Measurements from ENCODE around the gene MIER1.

Gene MIER1

GRCh38 chr1:66937529-66938234 lies 12.9 kb downstream of the MIER1 start:
- Histone ChIP-seq H3K4me1 (ENCODE audit: control insufficient read depth, insufficient read depth, low read length) (peaks cover 27% of the 10 kb centered on the region), H3K4me3 (ENCODE audit: low read depth, low read length) (no peak overlapping the region), H3K9ac (ENCODE audit: low read depth, low read length) (no peak overlapping the region), H3K27me3 (ENCODE audit: control insufficient read depth, insufficient read depth, low read length) (no peaks in the 10 kb centered on the region), H3K36me3 (ENCODE audit: control insufficient read depth, insufficient read depth, low read length) (no peaks in the 10 kb centered on the region), H3K9me3 (ENCODE audit: control insufficient read depth, insufficient read depth, low read length) (no peaks in the 10 kb centered on the region), H3K27ac (ENCODE audit: low read depth, low read length) (no peak overlapping the region)

DNA sequence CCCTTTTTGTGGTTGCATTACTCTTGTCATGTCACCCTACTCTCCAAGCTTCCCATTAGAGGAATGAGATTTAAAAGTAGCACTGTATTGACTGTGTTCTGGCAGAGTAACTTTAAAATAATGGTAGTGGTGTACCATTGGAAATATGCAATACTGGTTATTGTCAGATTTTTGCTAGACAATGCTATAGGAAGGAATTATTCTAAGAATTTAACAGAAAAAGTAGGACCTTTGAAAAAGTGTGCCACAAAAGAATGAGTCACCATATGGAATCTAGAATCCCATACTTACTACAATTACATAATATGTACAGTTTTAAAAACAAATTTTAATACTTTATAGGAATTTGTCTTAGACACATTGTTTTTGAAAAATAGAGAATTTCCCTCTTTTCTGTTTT lies 13.8 kb downstream of the MIER1 start:
- peaks cover 18% of the 10 kb centered on the region for H3K4me1 ChIP-seq (ENCODE audit: control insufficient read depth, insufficient read depth, low read length)

DNA sequence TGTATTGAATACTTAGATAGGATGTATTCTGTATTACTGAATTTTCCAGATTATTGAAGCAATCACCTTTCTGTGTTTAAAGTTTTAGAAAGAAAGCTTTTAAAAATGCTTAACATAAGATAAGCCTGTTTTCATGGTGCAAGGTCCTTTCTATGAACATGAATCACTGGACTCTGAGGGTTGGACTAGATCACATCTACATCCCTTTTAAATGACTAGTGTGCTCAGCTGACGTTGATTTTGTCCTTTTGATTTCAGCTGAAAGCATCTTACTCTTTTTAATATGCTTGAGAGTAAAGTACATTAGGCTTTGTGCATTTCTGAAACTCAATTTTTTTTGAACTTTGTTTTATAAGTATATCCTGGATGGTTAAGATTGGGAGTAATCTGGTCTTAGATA lies 16.2 kb downstream of the MIER1 start:
- Histone ChIP-seq H3K4me3 (ENCODE audit: low read depth, low read length) (no peak overlapping the region), H3K27ac (ENCODE audit: low read depth, low read length) (no peak overlapping the region), H3K9me3 (ENCODE audit: control insufficient read depth, insufficient read depth, low read length) (no peaks in the 10 kb centered on the region), H3K4me1 (ENCODE audit: control insufficient read depth, insufficient read depth, low read length) (peaks cover 9% of the 10 kb centered on the region), H3K27me3 (ENCODE audit: control insufficient read depth, insufficient read depth, low read length) (no peaks in the 10 kb centered on the region), H3K9ac (ENCODE audit: low read depth, low read length) (no peak overlapping the region), H3K36me3 (ENCODE audit: control insufficient read depth, insufficient read depth, low read length) (peaks cover 6% of the 10 kb centered on the region)

More for the DNA sequence above, 13.8 kb downstream of the MIER1 start:
- Histone ChIP-seq H3K9ac (ENCODE audit: low read depth, low read length) (no peak overlapping the region), H3K27ac (ENCODE audit: low read depth, low read length) (no peak overlapping the region), H3K36me3 (ENCODE audit: control insufficient read depth, insufficient read depth, low read length) (peaks cover 2% of the 10 kb centered on the region; the same call in 1 of the 2 replicates), H3K9me3 (ENCODE audit: control insufficient read depth, insufficient read depth, low read length) (no peaks in the 10 kb centered on the region), H3K27me3 (ENCODE audit: control insufficient read depth, insufficient read depth, low read length) (no peaks in the 10 kb centered on the region), H3K4me3 (ENCODE audit: low read depth, low read length) (no peak overlapping the region)

DNA sequence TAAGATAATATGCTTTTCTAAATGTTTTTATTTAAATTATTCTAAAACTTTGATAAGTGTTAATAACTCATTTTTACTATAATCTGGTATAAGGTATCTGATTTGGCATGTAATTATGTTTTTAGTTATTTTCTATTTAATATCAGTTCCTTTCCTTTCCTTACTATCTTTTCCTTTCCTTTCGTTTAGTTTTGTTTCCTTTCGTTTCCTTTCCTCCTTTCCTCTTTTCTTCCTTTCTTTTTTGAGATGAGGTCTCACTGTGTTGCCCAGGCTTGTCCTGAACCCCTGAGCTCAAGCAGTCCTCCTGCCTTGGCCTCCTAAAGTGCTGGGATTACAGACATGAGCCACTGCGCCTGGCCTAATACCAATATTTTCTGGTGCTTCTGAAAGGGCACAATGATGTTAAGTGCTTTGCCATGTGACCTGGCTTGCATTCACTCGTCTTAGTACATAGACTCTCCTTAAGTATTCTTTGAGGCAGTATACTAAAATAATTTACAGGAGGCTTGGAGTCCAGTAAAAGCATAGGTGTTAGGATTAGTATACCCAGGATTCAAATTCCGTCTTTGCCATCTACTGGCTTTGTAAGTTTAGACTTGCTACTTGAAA lies 18.7 kb downstream of the MIER1 start:
- no peak overlapping the region for H3K9ac ChIP-seq (ENCODE audit: low read depth, low read length)
- H3K4me1 ChIP-seq (ENCODE audit: control insufficient read depth, insufficient read depth, low read length), result peaks cover 8% of the 10 kb centered on the region
- no peaks in the 10 kb centered on the region for H3K27me3 ChIP-seq (ENCODE audit: control insufficient read depth, insufficient read depth, low read length)
- no peak overlapping the region for H3K4me3 ChIP-seq (ENCODE audit: low read depth, low read length)
- H3K36me3 ChIP-seq (ENCODE audit: control insufficient read depth, insufficient read depth, low read length), result peaks cover 31% of the 10 kb centered on the region
- no peaks in the 10 kb centered on the region for H3K9me3 ChIP-seq (ENCODE audit: control insufficient read depth, insufficient read depth, low read length)
- H3K27ac ChIP-seq (ENCODE audit: low read depth, low read length), result no peak overlapping the region

GRCh38 chr1:66944330-66945274 lies 19.8 kb downstream of the MIER1 start:
- peaks cover 7% of the 10 kb centered on the region for H3K4me1 ChIP-seq (ENCODE audit: control insufficient read depth, insufficient read depth, low read length)
- H3K9ac ChIP-seq (ENCODE audit: low read depth, low read length), result no peak overlapping the region
- H3K36me3 ChIP-seq (ENCODE audit: control insufficient read depth, insufficient read depth, low read length), result peaks cover 43% of the 10 kb centered on the region
- no peaks in the 10 kb centered on the region for H3K9me3 ChIP-seq (ENCODE audit: control insufficient read depth, insufficient read depth, low read length)
- no peak overlapping the region for H3K4me3 ChIP-seq (ENCODE audit: low read depth, low read length)
- no peak overlapping the region for H3K27ac ChIP-seq (ENCODE audit: low read depth, low read length)
- H3K27me3 ChIP-seq (ENCODE audit: control insufficient read depth, insufficient read depth, low read length), result no peaks in the 10 kb centered on the region

DNA sequence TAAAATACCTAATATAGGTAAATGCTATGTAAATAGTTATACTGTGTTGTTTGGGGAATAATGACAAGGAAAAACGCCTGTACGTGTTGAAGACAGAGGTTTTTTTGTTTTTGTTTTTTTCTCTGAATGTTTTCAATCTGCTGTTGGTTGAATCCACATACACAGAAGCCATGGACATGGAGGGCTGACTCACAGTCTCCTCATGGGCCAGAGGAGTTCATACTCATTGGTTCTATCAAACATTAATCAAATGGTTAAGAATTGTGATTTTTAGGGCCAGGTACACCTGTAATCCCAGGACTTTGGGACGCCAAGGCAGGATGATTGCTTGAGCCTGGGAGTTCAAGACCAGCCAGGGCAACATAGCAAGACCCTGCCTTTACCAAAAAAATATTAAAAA lies 20.5 kb downstream of the MIER1 start:
- no peaks in the 10 kb centered on the region for H3K9me3 ChIP-seq (ENCODE audit: control insufficient read depth, insufficient read depth, low read length)
- H3K4me1 ChIP-seq (ENCODE audit: control insufficient read depth, insufficient read depth, low read length), result peaks cover 7% of the 10 kb centered on the region
- H3K27ac ChIP-seq (ENCODE audit: low read depth, low read length), result no peak overlapping the region
- no peak overlapping the region for H3K4me3 ChIP-seq (ENCODE audit: low read depth, low read length)
- no peaks in the 10 kb centered on the region for H3K27me3 ChIP-seq (ENCODE audit: control insufficient read depth, insufficient read depth, low read length)
- H3K9ac ChIP-seq (ENCODE audit: low read depth, low read length), result no peak overlapping the region
- peaks cover 47% of the 10 kb centered on the region for H3K36me3 ChIP-seq (ENCODE audit: control insufficient read depth, insufficient read depth, low read length)

DNA sequence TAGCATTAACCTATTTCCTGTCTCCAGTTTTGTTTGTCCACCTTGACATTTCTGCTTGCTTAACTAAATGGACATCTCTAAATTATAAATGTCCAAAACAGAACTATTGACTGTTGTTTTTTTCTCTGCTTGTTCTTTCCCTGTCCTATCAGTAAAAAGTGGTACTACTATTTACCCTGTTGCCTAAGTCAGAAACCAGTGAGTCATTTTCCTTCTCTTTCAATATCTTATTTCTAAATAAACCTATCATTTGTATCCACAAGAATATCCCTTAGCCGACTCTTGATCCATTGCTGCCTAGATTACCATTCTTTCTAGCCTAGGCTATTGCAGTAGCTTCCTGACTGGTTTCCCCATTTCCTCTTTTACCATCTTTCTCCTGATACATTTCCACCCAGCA lies 22.5 kb downstream of the MIER1 start:
- Histone ChIP-seq H3K4me3 (ENCODE audit: low read depth, low read length) (no peak overlapping the region), H3K9me3 (ENCODE audit: control insufficient read depth, insufficient read depth, low read length) (no peaks in the 10 kb centered on the region), H3K4me1 (ENCODE audit: control insufficient read depth, insufficient read depth, low read length) (0 out of 2 replicates have a peak, but pooled peaks cover 1% of the 10 kb centered on the region), H3K27me3 (ENCODE audit: control insufficient read depth, insufficient read depth, low read length) (no peaks in the 10 kb centered on the region), H3K36me3 (ENCODE audit: control insufficient read depth, insufficient read depth, low read length) (peaks cover 60% of the 10 kb centered on the region), H3K27ac (ENCODE audit: low read depth, low read length) (no peak overlapping the region), H3K9ac (ENCODE audit: low read depth, low read length) (no peak overlapping the region)

DNA sequence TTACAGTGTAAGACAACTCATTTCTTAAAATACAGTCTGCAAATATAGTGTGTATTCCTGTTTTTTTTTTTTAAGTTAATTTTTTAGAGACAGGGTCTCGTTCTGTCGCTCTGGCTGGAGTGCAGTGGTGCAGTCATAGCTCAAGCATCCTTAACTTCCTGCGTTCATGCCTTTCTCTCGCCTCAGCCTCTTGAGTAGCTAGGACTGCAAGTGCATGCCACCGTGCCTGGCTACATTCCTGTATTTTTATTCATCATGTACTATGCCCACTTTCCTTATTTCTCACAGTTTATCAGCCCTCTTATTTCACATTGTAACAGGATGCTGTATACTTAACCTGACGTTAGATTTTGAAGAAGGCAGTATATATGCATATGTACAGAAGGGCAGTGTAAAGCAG lies 26.7 kb downstream of the MIER1 start:
- H3K27ac ChIP-seq (ENCODE audit: low read depth, low read length), result no peak overlapping the region
- peaks cover 84% of the 10 kb centered on the region for H3K36me3 ChIP-seq (ENCODE audit: control insufficient read depth, insufficient read depth, low read length)

DNA sequence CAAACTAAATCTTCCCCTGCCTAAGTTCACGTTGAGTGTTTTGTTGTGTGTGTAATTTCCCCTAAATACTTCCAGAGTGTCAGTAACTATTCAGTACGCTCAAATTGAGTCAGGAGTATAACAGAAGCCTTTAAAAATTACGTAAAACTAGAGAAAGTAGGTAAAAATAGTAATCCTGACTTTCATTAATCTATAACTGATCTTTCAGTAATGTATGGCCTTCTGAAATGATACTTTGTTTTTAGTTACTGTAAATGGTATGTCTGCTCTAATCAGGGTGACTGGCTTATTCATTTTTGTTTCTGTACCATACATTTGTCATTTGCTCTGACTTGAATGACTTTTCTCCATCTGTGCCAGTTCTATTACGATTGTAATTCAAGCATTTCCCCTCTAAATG lies 29.4 kb downstream of the MIER1 start:
- Histone ChIP-seq H3K36me3 (ENCODE audit: control insufficient read depth, insufficient read depth, low read length) (peaks cover 81% of the 10 kb centered on the region), H3K4me3 (ENCODE audit: low read depth, low read length) (no peak overlapping the region), H3K4me1 (ENCODE audit: control insufficient read depth, insufficient read depth, low read length) (no peaks in the 10 kb centered on the region), H3K27me3 (ENCODE audit: control insufficient read depth, insufficient read depth, low read length) (no peaks in the 10 kb centered on the region), H3K9ac (ENCODE audit: low read depth, low read length) (no peak overlapping the region), H3K27ac (ENCODE audit: low read depth, low read length) (no peak overlapping the region), H3K9me3 (ENCODE audit: control insufficient read depth, insufficient read depth, low read length) (no peaks in the 10 kb centered on the region)

More for the DNA sequence above, 26.7 kb downstream of the MIER1 start:
- no peaks in the 10 kb centered on the region for H3K4me1 ChIP-seq (ENCODE audit: control insufficient read depth, insufficient read depth, low read length)
- no peaks in the 10 kb centered on the region for H3K27me3 ChIP-seq (ENCODE audit: control insufficient read depth, insufficient read depth, low read length)
- no peaks in the 10 kb centered on the region for H3K9me3 ChIP-seq (ENCODE audit: control insufficient read depth, insufficient read depth, low read length)
- H3K9ac ChIP-seq (ENCODE audit: low read depth, low read length), result no peak overlapping the region
- H3K4me3 ChIP-seq (ENCODE audit: low read depth, low read length), result no peak overlapping the region

DNA sequence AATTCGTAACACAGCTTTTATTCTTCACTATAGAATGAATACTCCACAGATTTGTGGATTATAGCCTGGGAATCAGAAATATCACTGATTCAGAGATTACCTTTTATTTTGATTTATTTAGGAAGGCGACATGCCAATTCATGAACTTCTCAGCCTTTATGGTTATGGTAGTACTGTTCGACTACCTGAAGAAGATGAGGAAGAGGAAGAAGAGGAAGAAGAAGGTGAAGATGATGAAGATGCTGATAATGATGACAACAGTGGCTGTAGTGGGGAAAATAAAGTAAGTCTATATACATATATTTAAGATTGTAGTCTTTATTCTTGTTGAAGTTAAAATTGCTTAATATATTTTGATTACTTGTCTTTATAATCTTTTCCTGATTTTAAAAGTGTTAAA lies 33.1 kb downstream of the MIER1 start:
- Histone ChIP-seq H3K36me3 (ENCODE audit: control insufficient read depth, insufficient read depth, low read length) (peaks cover 89% of the 10 kb centered on the region), H3K4me3 (ENCODE audit: low read depth, low read length) (no peak overlapping the region), H3K4me1 (ENCODE audit: control insufficient read depth, insufficient read depth, low read length) (no peaks in the 10 kb centered on the region)

More for the DNA sequence above, 33.1 kb downstream of the MIER1 start:
- no peaks in the 10 kb centered on the region for H3K9me3 ChIP-seq (ENCODE audit: control insufficient read depth, insufficient read depth, low read length)
- no peak overlapping the region for H3K9ac ChIP-seq (ENCODE audit: low read depth, low read length)
- H3K27ac ChIP-seq (ENCODE audit: low read depth, low read length), result no peak overlapping the region
- no peaks in the 10 kb centered on the region for H3K27me3 ChIP-seq (ENCODE audit: control insufficient read depth, insufficient read depth, low read length)
